A673 (cell line): ENCODE results near the gene KIF12.

Source experiments
- EZH2 ChIP-seq: fragments of 200-600 bp; sonication (generic); IDR thresholded peaks from 2 replicates; pipeline ENCODE4 v1.6.1; 2017; ENCODE audit warnings: borderline replicate concordance, low read depth, mild to moderate bottlenecking, mixed read lengths, antibody characterized with exemption, low read length; ENCODE audit not compliant: poor library complexity, severe bottlenecking
- TF ChIP-seq, protein P1 (sequence below): fragments of 300-800, 200-600 bp; sonication (generic); conservative IDR thresholded peaks from 2 replicates; pipeline ENCODE4 v1.5.1; 2017; ENCODE audit warnings: low read depth, mild to moderate bottlenecking, antibody characterized with exemption, low read length, moderate library complexity, mixed read lengths

DNA sequence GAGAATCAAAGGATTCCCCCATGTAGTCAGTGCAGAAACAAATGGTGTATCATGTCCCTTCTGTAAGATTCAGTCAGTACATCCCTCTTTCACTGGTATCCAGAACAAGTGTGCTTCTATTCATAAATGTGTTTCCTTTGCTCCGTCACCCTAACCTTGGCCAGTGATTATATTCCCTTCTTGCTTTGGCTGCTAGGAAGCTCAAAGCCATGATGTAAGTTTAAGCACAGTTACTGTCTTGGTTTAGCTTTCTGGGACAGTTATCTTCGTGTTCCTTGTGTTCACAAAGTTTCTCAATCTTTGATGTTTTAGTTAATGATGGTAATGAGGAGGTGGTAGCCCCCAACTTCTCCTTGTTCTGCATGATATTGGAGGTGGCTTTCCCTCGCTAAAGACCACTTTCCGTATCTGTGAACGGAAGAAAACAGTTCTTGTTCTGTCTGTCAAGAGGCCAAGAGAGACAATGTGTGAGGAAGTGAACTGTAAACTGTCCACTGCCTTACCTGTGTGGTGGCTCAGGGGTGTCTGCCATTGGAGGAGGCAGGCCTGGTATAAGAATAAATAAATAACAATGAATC is 18.8 kb downstream of the KIF12 start:
- TF ChIP-seq EZH2 = no peak
- TF ChIP-seq, protein P1, sequence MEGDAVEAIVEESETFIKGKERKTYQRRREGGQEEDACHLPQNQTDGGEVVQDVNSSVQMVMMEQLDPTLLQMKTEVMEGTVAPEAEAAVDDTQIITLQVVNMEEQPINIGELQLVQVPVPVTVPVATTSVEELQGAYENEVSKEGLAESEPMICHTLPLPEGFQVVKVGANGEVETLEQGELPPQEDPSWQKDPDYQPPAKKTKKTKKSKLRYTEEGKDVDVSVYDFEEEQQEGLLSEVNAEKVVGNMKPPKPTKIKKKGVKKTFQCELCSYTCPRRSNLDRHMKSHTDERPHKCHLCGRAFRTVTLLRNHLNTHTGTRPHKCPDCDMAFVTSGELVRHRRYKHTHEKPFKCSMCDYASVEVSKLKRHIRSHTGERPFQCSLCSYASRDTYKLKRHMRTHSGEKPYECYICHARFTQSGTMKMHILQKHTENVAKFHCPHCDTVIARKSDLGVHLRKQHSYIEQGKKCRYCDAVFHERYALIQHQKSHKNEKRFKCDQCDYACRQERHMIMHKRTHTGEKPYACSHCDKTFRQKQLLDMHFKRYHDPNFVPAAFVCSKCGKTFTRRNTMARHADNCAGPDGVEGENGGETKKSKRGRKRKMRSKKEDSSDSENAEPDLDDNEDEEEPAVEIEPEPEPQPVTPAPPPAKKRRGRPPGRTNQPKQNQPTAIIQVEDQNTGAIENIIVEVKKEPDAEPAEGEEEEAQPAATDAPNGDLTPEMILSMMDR = no peak
